Activated CD4-positive, alpha-beta memory T cell treated with anti-CD3 and anti-CD28 coated beads, Interleukin-2, amount 10 ng/mL, durations not matched to agents 7 days and 5 days (primary cell): ENCODE data around the gene ANKRD7. TPM values are rescaled to one million over a fixed set of nuclear protein-coding genes. Genes with fewer than 3 reads are reported as not detected.

ENCODE experiments used
- total RNA-seq, 2 experiments: library from RNA; stranded (reverse); gene quantifications; one replicate each; pipeline ENCODE4 v1.2.3, GENCODE V29; 2021

The ANKRD7 gene
- total RNA-seq, 2 experiments from 2014 or later = not detected

Other genes with a start within 250 kb of the ANKRD7 start
- gene LSM8, start 40.5 kb upstream of the ANKRD7 start, total RNA-seq = 10 to 100 TPM; 51.3 to 51.8 TPM